AG04450 (cell line): ENCODE results near the gene HS6ST2. TPM values are rescaled to one million over a fixed set of nuclear protein-coding genes. Genes with fewer than 3 reads are reported as not detected.

ENCODE experiments used
- CTCF ChIA-PET: fragments of 300-600, 350-600 bp; formaldehyde crosslinking; extraction: SDS; loops from one replicate; lab custom pipeline; 2022; ENCODE audit warnings: antibody characterized with exemption, inconsistent platforms; lab: Charles Lee
- POLR2A ChIA-PET: fragments of 350-600 bp; formaldehyde crosslinking; extraction: SDS; loops from one replicate; lab custom pipeline; 2021; ENCODE audit warnings: antibody characterized with exemption, inconsistent platforms; lab: Yijun Ruan, JAX
- DNase-seq: peaks from one replicate; pipeline ENCODE4 v3.0.0-alpha.2; 2011; ENCODE audit warnings: low read depth, low spot score
- H3K27ac ChIP-seq: one replicate; pipeline ENCODE4 v1.5.1; 2012; ENCODE audit warnings: low read depth, low read length, control low read depth
- H3K27me3 ChIP-seq: one replicate; pipeline ENCODE4 v1.6.0; 2012; ENCODE audit warnings: low read length; ENCODE audit not compliant: control insufficient read depth, insufficient read depth
- H3K4me3 ChIP-seq: 2 replicates; pipeline ENCODE4 v1.5.1; 2011; ENCODE audit warnings: mild to moderate bottlenecking, low read depth, low read length, control low read depth
- H3K9me3 ChIP-seq: 2 replicates; pipeline ENCODE4 v1.5.1; 2012; ENCODE audit warnings: low read length; ENCODE audit not compliant: control insufficient read depth, insufficient read depth
- polyA plus RNA-seq: library from polyadenylated mRNA; depleted of rRNA; stranded (reverse); fragments of >200 nt; gene quantifications from 2 replicates; pipeline ENCODE4 v1.2.3, GENCODE V29; 2011
- TF ChIP-seq, protein P1 (sequence below): IDR thresholded peaks from 2 replicates; pipeline ENCODE4 v1.5.1; 2011; ENCODE audit warnings: low read depth, low read length, control low read depth, inconsistent platforms

Gene HS6ST2
- polyA plus RNA-seq, 1 experiment: not detected

DNA sequence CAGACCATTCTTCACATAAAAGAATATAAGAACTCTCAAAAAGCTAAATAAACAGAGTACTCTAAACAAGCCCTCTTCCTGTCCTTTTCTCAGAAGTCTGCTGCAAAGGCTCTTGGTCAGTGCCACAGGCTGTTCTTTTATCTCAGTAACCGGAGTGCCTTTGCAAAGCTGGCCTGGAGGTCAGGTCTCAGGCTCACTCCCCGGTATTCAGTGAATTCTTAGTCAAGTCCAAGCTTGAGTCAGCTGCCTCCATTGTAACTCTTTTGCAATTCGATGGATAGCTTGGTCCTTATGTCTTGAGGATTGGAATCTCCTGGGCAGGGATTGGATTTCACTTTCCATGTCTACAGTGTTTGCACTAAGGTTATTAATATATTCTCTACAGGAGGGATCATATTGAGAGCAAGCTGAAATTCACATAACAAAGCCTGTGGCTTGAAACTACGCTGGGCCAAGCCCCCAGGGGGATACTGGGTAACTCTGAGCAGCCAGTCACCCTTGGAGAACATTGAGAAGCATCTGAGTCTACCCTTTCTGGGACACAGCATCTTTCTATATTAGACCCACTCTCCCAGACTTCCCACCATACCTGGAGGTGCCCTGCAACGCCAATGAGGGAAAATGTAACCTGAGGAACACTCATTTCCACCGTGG is 10.0 kb upstream of the HS6ST2 start:
- TF ChIP-seq, protein P1, sequence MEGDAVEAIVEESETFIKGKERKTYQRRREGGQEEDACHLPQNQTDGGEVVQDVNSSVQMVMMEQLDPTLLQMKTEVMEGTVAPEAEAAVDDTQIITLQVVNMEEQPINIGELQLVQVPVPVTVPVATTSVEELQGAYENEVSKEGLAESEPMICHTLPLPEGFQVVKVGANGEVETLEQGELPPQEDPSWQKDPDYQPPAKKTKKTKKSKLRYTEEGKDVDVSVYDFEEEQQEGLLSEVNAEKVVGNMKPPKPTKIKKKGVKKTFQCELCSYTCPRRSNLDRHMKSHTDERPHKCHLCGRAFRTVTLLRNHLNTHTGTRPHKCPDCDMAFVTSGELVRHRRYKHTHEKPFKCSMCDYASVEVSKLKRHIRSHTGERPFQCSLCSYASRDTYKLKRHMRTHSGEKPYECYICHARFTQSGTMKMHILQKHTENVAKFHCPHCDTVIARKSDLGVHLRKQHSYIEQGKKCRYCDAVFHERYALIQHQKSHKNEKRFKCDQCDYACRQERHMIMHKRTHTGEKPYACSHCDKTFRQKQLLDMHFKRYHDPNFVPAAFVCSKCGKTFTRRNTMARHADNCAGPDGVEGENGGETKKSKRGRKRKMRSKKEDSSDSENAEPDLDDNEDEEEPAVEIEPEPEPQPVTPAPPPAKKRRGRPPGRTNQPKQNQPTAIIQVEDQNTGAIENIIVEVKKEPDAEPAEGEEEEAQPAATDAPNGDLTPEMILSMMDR: no peak
- no peaks in the 10 kb centered on the region for H3K27me3 ChIP-seq
- H3K4me3 ChIP-seq: no peak overlapping the region
- DNase-seq: no peak
- no peaks in the 10 kb centered on the region for H3K9me3 ChIP-seq
- POLR2A ChIA-PET: no interaction called here
- H3K27ac ChIP-seq: no peak overlapping the region
- CTCF ChIA-PET: interaction anchor here (0.6 to 0.9 kb wide), 2 partner anchors 243 to 702 kb away, joined by 3 to 6 read pairs; no protein-coding TSS in a partner anchor

DNA sequence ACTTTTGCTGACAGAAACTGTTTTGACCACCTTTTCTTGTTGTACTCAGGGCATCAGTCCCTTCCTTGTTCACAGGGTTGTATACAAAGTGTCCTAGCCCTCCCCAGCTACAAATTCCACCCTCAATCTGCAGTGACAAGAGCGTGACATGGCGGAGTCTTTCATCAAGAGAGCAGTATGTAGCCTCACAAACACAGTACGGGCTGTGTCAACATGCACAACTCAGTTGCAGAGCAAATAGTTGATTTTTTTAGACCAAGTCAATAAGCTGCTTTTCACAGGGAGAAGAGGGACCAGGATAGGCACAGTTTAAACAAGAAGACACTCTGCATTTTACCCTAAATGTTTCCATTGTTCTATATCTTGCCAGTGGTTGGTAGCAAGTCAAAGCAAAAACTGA is 8.6 kb upstream of the HS6ST2 start:
- CTCF ChIA-PET: interaction anchor here (1.6 kb wide), 1 partner anchor 703 kb away, joined by 4 read pairs; no protein-coding TSS in a partner anchor
- Histone ChIP-seq H3K27me3 (no peaks in the 10 kb centered on the region), H3K4me3 (no peak overlapping the region), H3K9me3 (no peaks in the 10 kb centered on the region), H3K27ac (no peak overlapping the region)
- TF ChIP-seq, protein P1: no peak
- no peak for DNase-seq
- POLR2A ChIA-PET: no interaction called here

DNA sequence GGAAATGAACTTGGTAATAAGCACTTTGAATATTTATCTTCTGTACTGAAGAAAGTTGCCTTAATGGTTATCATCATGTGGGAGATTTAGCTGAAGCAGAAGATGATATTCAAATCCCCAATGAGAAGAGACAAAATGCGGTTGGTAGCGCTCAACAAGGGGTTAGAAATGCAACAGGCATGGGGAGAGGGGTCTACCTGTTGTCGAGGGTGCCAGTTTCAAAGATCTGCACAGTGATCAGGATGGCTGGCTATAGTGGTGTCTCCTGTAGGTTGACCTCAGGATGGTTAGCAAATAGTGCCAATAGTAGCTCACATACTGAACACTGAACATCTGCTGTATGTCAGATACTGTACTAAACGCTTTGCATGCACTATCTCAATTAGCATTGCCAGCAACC is 7.0 kb upstream of the HS6ST2 start:
- Histone ChIP-seq H3K4me3 (no peak overlapping the region), H3K9me3 (no peaks in the 10 kb centered on the region), H3K27ac (no peak overlapping the region), H3K27me3 (no peaks in the 10 kb centered on the region)
- no peak for DNase-seq
- TF ChIP-seq, protein P1: no peak
- CTCF ChIA-PET: interaction anchor here (1.6 kb wide), 1 partner anchor 705 kb away, joined by 4 read pairs; no protein-coding TSS in a partner anchor
- POLR2A ChIA-PET: no interaction called here

DNA sequence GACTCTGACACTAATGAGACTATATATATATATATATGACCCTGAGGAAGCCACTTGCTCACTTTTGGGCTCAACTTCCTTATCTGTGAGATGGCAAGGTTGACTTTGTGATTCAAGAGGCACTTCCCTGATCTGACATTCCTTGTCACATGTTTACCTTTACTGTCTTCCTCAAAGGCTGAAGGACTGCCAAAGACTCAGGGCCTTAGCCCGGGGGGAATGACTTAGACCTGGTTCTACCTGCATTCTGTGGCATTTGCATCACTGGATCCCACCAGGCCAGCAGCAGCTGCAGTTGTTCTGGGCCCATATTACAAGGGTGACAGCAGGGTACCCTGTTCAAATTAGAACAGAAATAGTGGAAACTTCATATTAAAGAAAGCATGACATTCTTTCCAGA is 3.1 kb upstream of the HS6ST2 start:
- Histone ChIP-seq H3K4me3 (no peak overlapping the region), H3K9me3 (no peaks in the 10 kb centered on the region), H3K27me3 (peaks cover 5% of the 10 kb centered on the region), H3K27ac (no peak overlapping the region)
- ChIA-PET CTCF (no interaction called here), POLR2A (no interaction called here)
- TF ChIP-seq, protein P1: no peak
- no peak for DNase-seq

DNA sequence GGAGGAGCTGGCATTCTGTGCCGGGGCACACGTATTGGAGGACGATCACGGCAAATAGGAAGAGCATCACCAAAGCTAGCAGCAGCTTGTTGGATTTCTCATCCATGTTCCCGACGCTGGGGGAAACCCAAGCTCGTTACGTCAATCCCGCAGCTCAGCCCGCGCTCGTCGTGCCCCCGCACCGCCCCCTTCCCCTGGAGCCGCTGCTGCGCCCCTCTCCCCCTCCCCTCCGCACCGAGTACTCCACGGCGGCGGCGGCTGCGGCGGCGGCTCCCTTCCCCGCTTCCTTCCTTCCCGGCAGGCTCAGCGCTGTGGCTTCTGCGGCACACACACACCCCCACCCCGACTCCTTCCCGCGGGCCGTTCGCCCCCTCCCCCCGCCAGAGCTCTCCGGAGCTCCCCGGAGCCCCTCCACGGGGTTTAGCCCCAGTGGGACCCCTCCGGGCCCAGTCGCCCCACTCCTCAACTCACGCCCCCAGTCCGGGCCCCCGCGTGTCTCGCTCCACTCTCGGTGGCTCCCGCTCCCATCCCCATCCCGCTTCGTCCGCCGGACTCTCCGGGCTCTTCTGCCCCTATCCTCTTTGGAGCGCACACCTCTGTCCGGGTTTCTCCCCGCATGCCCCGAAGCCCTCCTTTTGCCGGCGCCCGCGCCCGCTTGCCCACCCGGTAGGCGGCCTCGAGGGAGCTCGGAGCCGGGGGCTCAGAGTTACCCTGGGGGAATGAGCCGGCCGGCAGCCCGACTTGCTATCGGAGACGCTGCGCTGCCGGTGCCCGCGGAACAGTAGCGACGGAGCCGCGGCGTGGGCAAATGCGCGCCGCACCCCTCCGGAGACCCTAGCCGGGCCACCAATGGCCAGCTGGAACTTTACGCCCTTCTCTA is 978 bp downstream of the HS6ST2 start:
- TF ChIP-seq, protein P1: no peak
- CTCF ChIA-PET: no interaction called here
- no peak overlapping the region for H3K4me3 ChIP-seq
- POLR2A ChIA-PET: no interaction called here
- no peak for DNase-seq
- H3K27me3 ChIP-seq: peaks cover 5% of the 10 kb centered on the region
- no peaks in the 10 kb centered on the region for H3K9me3 ChIP-seq
- no peak overlapping the region for H3K27ac ChIP-seq
